ENCODE results near the gene EML3. TPM values are rescaled to one million over a fixed set of nuclear protein-coding genes. Genes with fewer than 3 reads are reported as not detected.

The EML3 gene
- total RNA-seq, 4 donors from 2014 or later: 39.5 to 61.0 (median 42.9) TPM

- DNase-seq (ENCODE audit: low spot score in 2 of 2): peak; percentile 74 to 94
- WGBS, 2 donors: 3% methylated on average over 25 to 55 of the region's 96 CpGs
These were observed 10.2 kb downstream of the EML3 start for GRCh38 chr11:62602141-62603071.

GRCh38 chr11:62601372-62602140, 11.0 kb downstream of the EML3 start, which contains the start of gene MTA2:
TSS of gene MTA2 (minus strand) at chr11:62601865. CDS start at chr11:62601450, 415 bp downstream.
- peak; percentile 97 to 100 for DNase-seq (ENCODE audit: low spot score in 2 of 2)
- WGBS, 2 donors: 0 to 1% methylated on average over 29 to 64 of the region's 83 CpGs
- H3K4me3 ChIP-seq (ENCODE audit: low read depth, poor library complexity, severe bottlenecking): peak within 1 kb of the TSS; percentile 81
- intact Hi-C loops (cut with DNase I; ENCODE audit: low total_unique reads): no loop called here
- TF ChIP-seq, protein P1, sequence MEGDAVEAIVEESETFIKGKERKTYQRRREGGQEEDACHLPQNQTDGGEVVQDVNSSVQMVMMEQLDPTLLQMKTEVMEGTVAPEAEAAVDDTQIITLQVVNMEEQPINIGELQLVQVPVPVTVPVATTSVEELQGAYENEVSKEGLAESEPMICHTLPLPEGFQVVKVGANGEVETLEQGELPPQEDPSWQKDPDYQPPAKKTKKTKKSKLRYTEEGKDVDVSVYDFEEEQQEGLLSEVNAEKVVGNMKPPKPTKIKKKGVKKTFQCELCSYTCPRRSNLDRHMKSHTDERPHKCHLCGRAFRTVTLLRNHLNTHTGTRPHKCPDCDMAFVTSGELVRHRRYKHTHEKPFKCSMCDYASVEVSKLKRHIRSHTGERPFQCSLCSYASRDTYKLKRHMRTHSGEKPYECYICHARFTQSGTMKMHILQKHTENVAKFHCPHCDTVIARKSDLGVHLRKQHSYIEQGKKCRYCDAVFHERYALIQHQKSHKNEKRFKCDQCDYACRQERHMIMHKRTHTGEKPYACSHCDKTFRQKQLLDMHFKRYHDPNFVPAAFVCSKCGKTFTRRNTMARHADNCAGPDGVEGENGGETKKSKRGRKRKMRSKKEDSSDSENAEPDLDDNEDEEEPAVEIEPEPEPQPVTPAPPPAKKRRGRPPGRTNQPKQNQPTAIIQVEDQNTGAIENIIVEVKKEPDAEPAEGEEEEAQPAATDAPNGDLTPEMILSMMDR (IDR thresholded peaks at IDR 0.05): no peak

More at GRCh38 chr11:62602141-62603071, 10.2 kb downstream of the EML3 start:
- peak overlapping the region; percentile 35 for H3K4me3 ChIP-seq (ENCODE audit: low read depth, poor library complexity, severe bottlenecking)
- intact Hi-C loops (cut with DNase I; ENCODE audit: low total_unique reads): no loop called here
- TF ChIP-seq POLR2A (IDR thresholded peaks at IDR 0.05): no peak
- TF ChIP-seq, protein P1 (IDR thresholded peaks at IDR 0.05): no peak

GRCh38 chr11:62601122-62601371, 11.5 kb downstream of the EML3 start:
- TF ChIP-seq, protein P1 (IDR thresholded peaks at IDR 0.05): no peak
- TF ChIP-seq POLR2A (IDR thresholded peaks at IDR 0.05): no peak
- H3K4me3 ChIP-seq (ENCODE audit: low read depth, poor library complexity, severe bottlenecking): peak overlapping the region; percentile 81
- intact Hi-C loops (cut with DNase I; ENCODE audit: low total_unique reads): no loop called here
- WGBS, 2 donors: 0 to 1% methylated on average over 16 to 30 of the region's 30 CpGs
- no peak for DNase-seq (ENCODE audit: low spot score in 2 of 2)

DNA sequence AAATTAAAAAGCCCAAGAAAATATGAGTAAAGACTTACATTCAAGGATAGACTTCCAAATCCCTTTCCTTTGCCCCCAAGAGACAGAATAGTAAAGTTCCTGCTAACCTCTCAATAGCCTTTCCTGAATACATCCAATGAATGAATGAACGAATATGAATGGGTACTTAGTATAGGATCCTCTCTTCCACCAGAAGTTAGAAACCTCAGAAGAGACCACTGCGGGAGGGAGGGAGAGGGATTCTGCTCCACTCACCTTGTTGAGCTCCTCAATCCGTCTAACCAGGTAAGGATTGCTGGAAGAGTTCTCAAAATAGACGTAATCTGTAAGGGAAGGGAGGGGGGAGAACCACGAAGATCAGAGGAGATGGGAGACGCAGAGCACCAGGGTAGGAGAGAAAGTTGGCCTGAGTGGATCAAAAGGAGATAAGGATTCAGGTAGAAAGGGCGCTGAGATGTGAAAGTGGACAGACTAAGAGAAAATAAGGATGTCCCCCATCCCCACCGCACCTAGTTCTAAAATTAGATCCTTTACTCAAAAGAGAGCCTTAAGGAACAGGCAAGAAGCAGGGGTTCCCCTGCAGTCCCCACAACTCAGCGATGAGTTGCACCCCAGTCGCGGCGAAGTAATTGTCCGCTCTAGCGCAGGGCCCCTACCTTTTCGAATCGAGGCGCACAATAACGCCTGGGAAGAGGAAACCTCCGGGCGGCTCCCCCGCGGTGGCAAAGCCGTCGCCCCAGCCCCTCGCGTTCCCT, 12.0 kb downstream of the EML3 start:
- H3K4me3 ChIP-seq (ENCODE audit: low read depth, poor library complexity, severe bottlenecking): peak overlapping the region; percentile 81
- intact Hi-C loops (cut with DNase I; ENCODE audit: low total_unique reads): no loop called here
- no peak for TF ChIP-seq POLR2A (IDR thresholded peaks at IDR 0.05)
- TF ChIP-seq, protein P1 (IDR thresholded peaks at IDR 0.05): no peak
- 1 to 2% methylated on average over 26 of the region's 26 CpGs for WGBS, 2 donors
- DNase-seq (ENCODE audit: low spot score in 2 of 2): no peak

- no peak for DNase-seq (ENCODE audit: low spot score in 2 of 2)
- 13 to 22% methylated on average over 5 of the region's 5 CpGs for WGBS, 2 donors
- intact Hi-C loops (cut with DNase I; ENCODE audit: low total_unique reads): loop anchor here (10.0 kb wide), 1 partner anchor 95 kb away; no protein-coding TSS in a partner anchor
These were observed 12.7 kb downstream of the EML3 start for GRCh38 chr11:62599901-62600300.

More at GRCh38 chr11:62599901-62600300, 12.7 kb downstream of the EML3 start:
- TF ChIP-seq, protein P1 (IDR thresholded peaks at IDR 0.05): no peak
- TF ChIP-seq POLR2A (IDR thresholded peaks at IDR 0.05): no peak
- H3K4me3 ChIP-seq (ENCODE audit: low read depth, poor library complexity, severe bottlenecking): no peak overlapping the region

All from lower leg skin (tissue), 4 donors.